Measurements from ENCODE around the gene B4GALT1.

B4GALT1 gene

DNA sequence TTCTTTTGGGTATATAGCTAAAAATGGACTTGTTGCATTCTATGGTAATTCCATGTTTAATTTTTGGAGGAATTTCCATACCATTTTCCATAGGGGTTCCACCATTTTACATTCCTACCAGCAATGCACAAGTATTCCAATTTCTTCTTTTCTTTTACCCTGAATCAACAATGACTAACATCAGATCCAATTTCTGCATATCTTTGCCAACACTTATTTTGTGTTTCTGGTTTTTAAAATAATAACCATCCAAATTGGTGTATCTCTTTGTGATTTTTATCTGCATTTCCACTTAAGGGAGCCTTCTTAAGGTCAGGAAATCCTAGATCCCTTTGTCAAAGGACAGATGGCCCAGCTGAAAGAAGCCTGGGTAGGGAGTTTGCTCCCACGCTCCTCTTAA, 61.2 kb downstream of the B4GALT1 start:
- Histone ChIP-seq H3K36me3 (ENCODE audit: control insufficient read depth in 5 of 5, insufficient read depth in 5 of 5, low read length in 5 of 5) (peaks cover 0 to 19% (median 3%) of the 10 kb centered on the region in 5 donors), H3K4me1 (ENCODE audit: control insufficient read depth in 5 of 5, insufficient read depth in 5 of 5, low read length in 5 of 5) (peaks cover 9 to 39% (median 35%) of the 10 kb centered on the region in 5 donors), H3K27me3 (ENCODE audit: control insufficient read depth in 5 of 5, insufficient read depth in 4 of 5, low read length in 5 of 5) (peaks cover 0 to 3% (median 0%) of the 10 kb centered on the region in 5 donors), H3K9me3 (ENCODE audit: control insufficient read depth in 5 of 5, low read length in 5 of 5) (peaks cover 0 to 2% (median 0%) of the 10 kb centered on the region in 5 donors), H3K27ac (ENCODE audit: low read depth, low read length) (no peak overlapping the region), H3K9ac (ENCODE audit: low read length in 5 of 5) (peak overlapping the region in 1 of 5 donors; percentile 6), H3K4me3 (ENCODE audit: low read depth in 1 of 5, low read length in 5 of 5) (no peak overlapping the region)

DNA sequence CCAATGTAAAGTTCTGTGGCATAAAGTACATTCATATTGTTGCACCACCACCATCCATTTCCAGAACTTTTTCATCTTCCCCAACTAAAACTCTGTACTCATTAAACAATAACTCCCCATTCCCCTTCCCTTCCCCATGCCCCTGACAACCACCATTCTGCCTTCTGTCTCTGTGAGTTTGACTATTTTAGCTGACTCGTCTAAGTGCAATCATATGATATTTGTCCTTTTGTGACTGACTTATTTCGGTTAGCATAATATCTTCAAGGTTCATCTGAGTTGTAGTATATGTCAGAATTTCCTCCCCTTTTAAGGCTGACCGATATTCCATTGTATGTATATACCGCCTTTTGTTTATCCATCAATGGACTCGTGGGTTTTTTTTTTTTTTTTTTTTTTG, 61.6 kb downstream of the B4GALT1 start:
- peaks cover 9 to 39% (median 36%) of the 10 kb centered on the region in 5 donors for H3K4me1 ChIP-seq (ENCODE audit: control insufficient read depth in 5 of 5, insufficient read depth in 5 of 5, low read length in 5 of 5)
- H3K9ac ChIP-seq (ENCODE audit: low read length in 5 of 5) = no peak overlapping the region
- no peak overlapping the region for H3K4me3 ChIP-seq (ENCODE audit: low read depth in 1 of 5, low read length in 5 of 5)
- H3K27ac ChIP-seq (ENCODE audit: low read depth, low read length) = no peak overlapping the region
- H3K9me3 ChIP-seq (ENCODE audit: control insufficient read depth in 5 of 5, low read length in 5 of 5) = peaks cover 0 to 2% (median 0%) of the 10 kb centered on the region in 5 donors
- H3K36me3 ChIP-seq (ENCODE audit: control insufficient read depth in 5 of 5, insufficient read depth in 5 of 5, low read length in 5 of 5) = peaks cover 0 to 15% (median 0%) of the 10 kb centered on the region in 5 donors
- H3K27me3 ChIP-seq (ENCODE audit: control insufficient read depth in 5 of 5, insufficient read depth in 4 of 5, low read length in 5 of 5) = peaks cover 0 to 3% (median 0%) of the 10 kb centered on the region in 5 donors

DNA sequence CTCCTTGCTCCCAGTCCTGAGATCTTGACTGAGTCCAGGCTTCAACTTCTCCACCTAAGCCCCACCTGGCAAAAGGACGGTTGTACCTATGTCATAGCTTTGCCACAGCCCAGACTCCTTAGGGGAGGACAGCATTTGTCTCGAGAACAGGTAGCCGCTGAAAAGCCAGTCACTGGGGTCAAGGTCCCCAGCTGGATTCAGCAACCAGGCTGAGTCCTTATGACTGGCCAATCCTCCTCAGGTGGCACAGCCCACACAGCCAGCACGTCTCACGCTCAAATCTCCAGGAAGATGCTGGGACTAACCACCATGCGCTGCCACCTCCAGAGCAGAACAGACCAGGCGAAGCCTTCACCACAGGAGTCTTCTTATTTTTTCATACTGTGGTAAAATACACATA, 62.7 kb downstream of the B4GALT1 start:
- no peak overlapping the region for H3K4me3 ChIP-seq (ENCODE audit: low read depth in 1 of 5, low read length in 5 of 5)
- peaks cover 0 to 3% (median 0%) of the 10 kb centered on the region in 5 donors for H3K27me3 ChIP-seq (ENCODE audit: control insufficient read depth in 5 of 5, insufficient read depth in 4 of 5, low read length in 5 of 5)
- no peak overlapping the region for H3K9ac ChIP-seq (ENCODE audit: low read length in 5 of 5)
- peaks cover 9 to 45% (median 41%) of the 10 kb centered on the region in 5 donors for H3K4me1 ChIP-seq (ENCODE audit: control insufficient read depth in 5 of 5, insufficient read depth in 5 of 5, low read length in 5 of 5)
- H3K9me3 ChIP-seq (ENCODE audit: control insufficient read depth in 5 of 5, low read length in 5 of 5) = peaks cover 0 to 2% (median 0%) of the 10 kb centered on the region in 5 donors
- H3K36me3 ChIP-seq (ENCODE audit: control insufficient read depth in 5 of 5, insufficient read depth in 5 of 5, low read length in 5 of 5) = peaks cover 0 to 4% (median 0%) of the 10 kb centered on the region in 5 donors
- no peak overlapping the region for H3K27ac ChIP-seq (ENCODE audit: low read depth, low read length)

DNA sequence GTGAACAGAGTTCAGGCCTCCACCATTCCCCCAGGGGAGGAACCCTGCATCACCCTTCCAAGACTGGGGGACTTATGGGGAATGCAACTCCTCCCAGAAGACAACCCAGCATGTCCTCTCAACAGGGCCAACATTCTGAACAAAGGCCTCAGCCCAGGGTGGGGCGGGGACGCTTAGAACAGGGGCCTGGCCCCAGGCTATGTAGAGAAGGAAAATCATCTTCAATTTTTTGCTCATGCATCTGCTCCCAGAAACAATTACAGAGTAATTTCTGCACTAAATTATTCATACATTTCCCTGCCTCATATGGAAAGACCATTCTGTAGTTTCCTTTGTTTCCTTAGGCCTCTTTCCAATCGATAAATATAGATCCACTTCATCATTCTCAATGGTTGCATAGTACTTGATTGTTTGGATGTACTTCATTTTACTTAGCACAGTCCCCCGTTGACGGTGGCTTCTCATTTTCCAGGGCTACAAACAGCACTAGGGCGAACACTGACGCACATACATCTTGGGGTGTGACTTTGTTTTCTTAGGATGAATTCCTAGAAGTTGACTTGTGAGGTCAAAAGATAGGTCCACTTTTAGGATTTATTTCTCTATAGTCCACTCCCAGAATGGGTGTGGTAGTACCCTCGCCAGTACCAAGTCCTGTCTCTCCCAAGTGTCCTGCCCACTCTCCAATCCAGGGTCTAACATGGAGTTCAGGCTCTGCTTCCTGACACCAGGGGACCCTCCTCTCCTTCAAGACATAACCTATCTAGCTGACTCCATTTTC, 63.4 kb downstream of the B4GALT1 start:
- no peak overlapping the region for H3K27ac ChIP-seq (ENCODE audit: low read depth, low read length)
- peaks cover 0 to 2% (median 0%) of the 10 kb centered on the region in 5 donors for H3K9me3 ChIP-seq (ENCODE audit: control insufficient read depth in 5 of 5, low read length in 5 of 5)
- no peaks in the 10 kb centered on the region for H3K36me3 ChIP-seq (ENCODE audit: control insufficient read depth in 5 of 5, insufficient read depth in 5 of 5, low read length in 5 of 5)
- H3K4me1 ChIP-seq (ENCODE audit: control insufficient read depth in 5 of 5, insufficient read depth in 5 of 5, low read length in 5 of 5) = peaks cover 9 to 45% (median 36%) of the 10 kb centered on the region in 5 donors
- peaks cover 0 to 3% (median 0%) of the 10 kb centered on the region in 5 donors for H3K27me3 ChIP-seq (ENCODE audit: control insufficient read depth in 5 of 5, insufficient read depth in 4 of 5, low read length in 5 of 5)
- no peak overlapping the region for H3K4me3 ChIP-seq (ENCODE audit: low read depth in 1 of 5, low read length in 5 of 5)
- H3K9ac ChIP-seq (ENCODE audit: low read length in 5 of 5) = no peak overlapping the region

DNA sequence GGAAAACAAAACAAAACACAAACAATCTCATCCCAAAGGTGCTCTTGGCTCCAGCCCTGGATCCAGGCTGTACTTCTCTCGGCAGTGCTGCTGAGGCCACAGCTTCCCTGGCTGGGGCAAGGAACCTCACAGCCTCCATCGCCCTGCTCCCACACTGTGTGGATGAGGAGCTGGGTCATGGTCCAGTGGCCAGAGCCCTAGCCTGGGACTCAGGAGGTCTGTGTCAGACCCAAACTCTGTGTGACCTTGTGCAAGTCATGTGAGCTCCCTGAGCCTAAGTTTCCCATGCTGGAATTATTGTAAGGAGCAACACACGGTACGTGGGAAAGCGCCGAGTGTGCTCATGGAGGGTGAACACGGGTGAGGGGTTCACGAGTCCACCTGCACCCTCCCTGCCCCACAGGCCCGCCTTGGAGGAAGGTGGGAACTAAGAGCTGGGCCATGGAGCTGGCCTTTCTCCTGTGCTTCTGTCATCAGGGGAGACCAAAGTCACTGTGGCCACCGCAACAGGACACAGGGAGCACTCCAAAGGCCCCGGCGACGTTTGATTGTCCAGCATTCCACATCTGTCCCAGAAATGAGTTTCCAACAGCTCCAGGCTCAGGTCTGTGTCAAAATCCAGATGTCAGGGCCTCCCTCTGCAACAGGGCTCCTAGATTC, 64.5 kb downstream of the B4GALT1 start:
- H3K9ac ChIP-seq (ENCODE audit: low read length in 5 of 5) = no peak overlapping the region
- peaks cover 0 to 3% (median 0%) of the 10 kb centered on the region in 5 donors for H3K27me3 ChIP-seq (ENCODE audit: control insufficient read depth in 5 of 5, insufficient read depth in 4 of 5, low read length in 5 of 5)
- H3K4me3 ChIP-seq (ENCODE audit: low read depth in 1 of 5, low read length in 5 of 5) = no peak overlapping the region
- no peaks in the 10 kb centered on the region for H3K36me3 ChIP-seq (ENCODE audit: control insufficient read depth in 5 of 5, insufficient read depth in 5 of 5, low read length in 5 of 5)
- peaks cover 9 to 41% (median 34%) of the 10 kb centered on the region in 5 donors for H3K4me1 ChIP-seq (ENCODE audit: control insufficient read depth in 5 of 5, insufficient read depth in 5 of 5, low read length in 5 of 5)
- no peak overlapping the region for H3K27ac ChIP-seq (ENCODE audit: low read depth, low read length)
- peaks cover 0 to 2% (median 0%) of the 10 kb centered on the region in 5 donors for H3K9me3 ChIP-seq (ENCODE audit: control insufficient read depth in 5 of 5, low read length in 5 of 5)

DNA sequence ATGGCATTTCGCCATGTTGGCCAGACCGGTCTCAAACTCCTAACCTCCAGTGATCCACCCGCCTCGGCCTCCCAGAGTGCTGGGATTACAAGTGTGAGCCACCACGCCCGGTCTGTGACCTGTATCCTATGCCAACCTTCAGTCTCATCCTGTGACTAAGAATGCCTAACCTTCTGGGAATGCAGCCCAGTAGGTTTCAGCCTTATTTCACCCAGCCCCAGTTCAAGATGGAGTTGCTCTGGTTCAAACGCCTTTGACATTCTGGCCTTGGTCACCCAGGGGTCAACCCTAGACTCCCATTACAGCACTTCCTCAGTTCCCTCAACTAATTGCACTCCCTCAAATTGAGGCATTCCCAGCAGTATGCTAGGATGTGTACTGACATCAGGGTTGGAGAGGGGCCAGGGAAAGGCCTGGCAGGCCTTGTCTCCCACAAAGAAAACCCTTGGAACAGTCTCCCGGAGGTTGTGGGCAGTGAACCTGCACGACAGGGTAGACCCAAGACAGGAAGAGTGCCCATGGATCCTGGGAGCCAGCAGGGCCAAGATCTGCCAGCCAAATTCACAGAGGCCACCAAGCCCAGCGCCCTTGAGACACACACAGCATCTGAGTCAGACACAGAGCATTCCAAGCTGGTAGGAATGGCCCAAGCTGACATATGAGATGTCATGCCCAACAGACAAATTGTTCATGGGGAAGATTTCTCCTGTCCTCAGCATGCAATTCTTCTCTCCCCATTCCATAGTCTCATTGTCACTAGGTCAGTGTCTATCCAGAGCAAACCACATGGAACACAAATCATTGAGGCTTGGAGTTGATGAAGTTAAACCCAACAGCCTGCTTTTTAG, 65.8 kb downstream of the B4GALT1 start:
- H3K27me3 ChIP-seq (ENCODE audit: control insufficient read depth in 5 of 5, insufficient read depth in 4 of 5, low read length in 5 of 5) = peaks cover 0 to 3% (median 0%) of the 10 kb centered on the region in 5 donors
- H3K4me3 ChIP-seq (ENCODE audit: low read depth in 1 of 5, low read length in 5 of 5) = no peak overlapping the region
- no peaks in the 10 kb centered on the region for H3K36me3 ChIP-seq (ENCODE audit: control insufficient read depth in 5 of 5, insufficient read depth in 5 of 5, low read length in 5 of 5)
- peaks cover 6 to 28% (median 20%) of the 10 kb centered on the region in 5 donors for H3K4me1 ChIP-seq (ENCODE audit: control insufficient read depth in 5 of 5, insufficient read depth in 5 of 5, low read length in 5 of 5)
- H3K27ac ChIP-seq (ENCODE audit: low read depth, low read length) = peak overlapping the region; percentile 21
- peaks cover 0 to 2% (median 0%) of the 10 kb centered on the region in 5 donors for H3K9me3 ChIP-seq (ENCODE audit: control insufficient read depth in 5 of 5, low read length in 5 of 5)
- H3K9ac ChIP-seq (ENCODE audit: low read length in 5 of 5) = no peak overlapping the region

DNA sequence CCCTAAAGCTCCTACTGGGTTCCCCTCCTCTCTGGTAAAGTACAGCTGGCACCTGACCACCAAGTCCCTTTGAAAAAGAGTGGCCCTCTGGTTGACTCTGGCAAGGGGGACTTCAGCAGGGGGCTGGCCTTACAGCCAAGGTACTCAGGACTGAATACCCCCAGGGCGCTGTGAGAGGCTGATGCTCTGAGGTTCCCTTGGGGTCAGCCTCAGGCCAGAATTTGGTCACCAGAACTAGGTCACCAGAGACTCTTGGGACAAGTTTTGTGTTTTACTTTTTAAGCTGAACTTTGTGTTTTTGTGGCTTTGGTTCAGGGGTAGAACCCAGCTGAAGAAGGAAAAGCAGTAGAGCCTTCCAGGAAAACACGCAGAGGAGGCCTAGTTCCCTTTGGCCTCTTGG, 67.4 kb downstream of the B4GALT1 start:
- peak overlapping the region in 1 of 5 donors; percentile 1 for H3K4me3 ChIP-seq (ENCODE audit: low read depth in 1 of 5, low read length in 5 of 5)
- H3K27ac ChIP-seq (ENCODE audit: low read depth, low read length) = peak overlapping the region; percentile 51
- H3K4me1 ChIP-seq (ENCODE audit: control insufficient read depth in 5 of 5, insufficient read depth in 5 of 5, low read length in 5 of 5) = peaks cover 6 to 21% (median 17%) of the 10 kb centered on the region in 5 donors
- no peaks in the 10 kb centered on the region for H3K36me3 ChIP-seq (ENCODE audit: control insufficient read depth in 5 of 5, insufficient read depth in 5 of 5, low read length in 5 of 5)
- H3K9ac ChIP-seq (ENCODE audit: low read length in 5 of 5) = no peak overlapping the region
- peaks cover 0 to 2% (median 0%) of the 10 kb centered on the region in 5 donors for H3K9me3 ChIP-seq (ENCODE audit: control insufficient read depth in 5 of 5, low read length in 5 of 5)
- peaks cover 0 to 3% (median 0%) of the 10 kb centered on the region in 5 donors for H3K27me3 ChIP-seq (ENCODE audit: control insufficient read depth in 5 of 5, insufficient read depth in 4 of 5, low read length in 5 of 5)

DNA sequence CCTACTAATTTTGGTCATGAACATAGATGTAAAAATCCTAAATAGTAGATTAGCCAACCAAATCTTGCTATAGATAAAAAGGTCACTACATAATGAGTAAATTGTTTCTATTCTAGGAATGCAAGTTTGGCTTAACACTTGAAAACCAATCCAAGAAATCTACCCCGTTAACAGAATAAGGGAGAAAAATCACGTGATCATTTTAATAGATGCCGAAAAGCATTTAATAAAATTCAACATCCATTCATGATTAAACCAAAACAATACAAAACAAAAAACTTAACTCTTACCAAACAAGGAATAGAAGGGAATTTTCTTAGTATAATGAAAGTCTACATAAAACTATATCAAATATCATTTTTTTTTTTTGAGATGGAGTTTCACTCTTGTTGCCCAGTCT, 69.9 kb downstream of the B4GALT1 start:
- no peaks in the 10 kb centered on the region for H3K9me3 ChIP-seq (ENCODE audit: control insufficient read depth in 5 of 5, low read length in 5 of 5)
- H3K9ac ChIP-seq (ENCODE audit: low read length in 5 of 5) = no peak overlapping the region
- no peak overlapping the region for H3K4me3 ChIP-seq (ENCODE audit: low read depth in 1 of 5, low read length in 5 of 5)
- no peak overlapping the region for H3K27ac ChIP-seq (ENCODE audit: low read depth, low read length)
- peaks cover 1 to 21% (median 17%) of the 10 kb centered on the region in 5 donors for H3K4me1 ChIP-seq (ENCODE audit: control insufficient read depth in 5 of 5, insufficient read depth in 5 of 5, low read length in 5 of 5)
- no peaks in the 10 kb centered on the region for H3K36me3 ChIP-seq (ENCODE audit: control insufficient read depth in 5 of 5, insufficient read depth in 5 of 5, low read length in 5 of 5)
- no peaks in the 10 kb centered on the region for H3K27me3 ChIP-seq (ENCODE audit: control insufficient read depth in 5 of 5, insufficient read depth in 4 of 5, low read length in 5 of 5)

DNA sequence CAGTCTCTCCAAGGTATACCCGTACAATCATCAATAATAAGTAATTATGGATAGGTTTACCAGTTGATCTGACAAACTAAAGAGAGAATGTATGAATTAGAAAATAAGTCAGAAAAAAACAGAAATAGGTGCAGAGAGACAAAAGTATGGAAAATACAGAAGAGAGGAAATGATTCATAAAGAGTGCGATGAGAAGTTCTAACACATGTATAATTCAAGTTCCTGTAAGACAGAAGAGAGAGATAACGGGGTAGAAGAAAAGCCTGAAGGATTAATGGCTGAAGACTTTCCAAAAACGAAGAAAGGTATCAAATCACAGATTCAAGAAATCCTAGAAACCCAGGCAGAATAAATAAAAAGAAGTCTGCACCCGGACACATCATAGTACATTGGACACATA, 74.5 kb downstream of the B4GALT1 start:
- H3K27ac ChIP-seq (ENCODE audit: low read depth, low read length) = no peak overlapping the region
- no peaks in the 10 kb centered on the region for H3K4me1 ChIP-seq (ENCODE audit: control insufficient read depth in 5 of 5, insufficient read depth in 5 of 5, low read length in 5 of 5)
- H3K9me3 ChIP-seq (ENCODE audit: control insufficient read depth in 5 of 5, low read length in 5 of 5) = no peaks in the 10 kb centered on the region
- no peaks in the 10 kb centered on the region for H3K27me3 ChIP-seq (ENCODE audit: control insufficient read depth in 5 of 5, insufficient read depth in 4 of 5, low read length in 5 of 5)
- H3K4me3 ChIP-seq (ENCODE audit: low read depth in 1 of 5, low read length in 5 of 5) = no peak overlapping the region
- no peak overlapping the region for H3K9ac ChIP-seq (ENCODE audit: low read length in 5 of 5)
- no peaks in the 10 kb centered on the region for H3K36me3 ChIP-seq (ENCODE audit: control insufficient read depth in 5 of 5, insufficient read depth in 5 of 5, low read length in 5 of 5)
